ENCODE data around the gene MGP. TPM values are rescaled to one million over a fixed set of nuclear protein-coding genes. Genes with fewer than 3 reads are reported as not detected.

MGP gene
- total RNA-seq = 6.7 and 31.5 TPM in 2 replicates

GRCh38 chr12:14885718-14886221, at the start of gene MGP:
Gene MGP (minus strand): TSS chr12:14885854. CDS start chr12:14885791, 63 bp downstream.

DNA sequence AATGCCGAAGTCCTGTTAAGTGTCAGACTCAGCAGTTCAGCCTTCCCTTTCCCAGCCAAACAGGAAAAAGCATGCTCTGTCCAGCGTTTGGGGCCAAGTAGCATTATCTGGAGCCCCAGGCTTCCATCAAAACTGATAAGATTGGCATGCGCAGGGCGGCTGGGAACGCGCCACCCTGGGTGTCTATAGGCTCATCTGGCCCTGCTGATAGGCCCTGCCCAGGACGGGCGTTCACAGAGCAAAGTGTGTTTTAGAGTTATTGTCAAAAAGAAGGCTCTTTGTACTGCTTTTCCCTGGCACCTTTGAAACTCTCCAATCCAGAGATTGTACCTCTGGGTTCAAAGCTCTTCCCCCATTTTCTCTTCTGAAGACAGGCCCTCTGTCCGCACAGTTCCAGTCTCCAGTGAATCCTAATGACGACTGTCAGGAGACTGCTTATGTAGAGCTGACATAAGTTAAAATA, 42.2 kb downstream of the MGP start, which contains the start of gene ART4:
Gene ART4, minus strand, starts transcription at position 102 of the 463 bp plus-strand sequence. CDS start 413 bp downstream, outside the sequence.

Other genes starting within 250 kb of the MGP start
- gene GUCY2C, start 189.3 kb downstream of the MGP start, total RNA-seq = not detected in 2 replicates
- 8.6 and 12.2 TPM in 2 replicates for gene WBP11, start 82.4 kb downstream of the MGP start, total RNA-seq
- gene C12orf60, start 82.2 kb downstream of the MGP start, total RNA-seq = 1.0 and 1.2 TPM in 2 replicates
- gene SMCO3, start 71.7 kb downstream of the MGP start, total RNA-seq = 3.5 and 10.1 TPM in 2 replicates
- gene ART4, start 42.3 kb downstream of the MGP start, total RNA-seq = 2.6 and 6.5 TPM in 2 replicates
- gene ERP27, start 52.7 kb upstream of the MGP start, total RNA-seq = not detected in 2 replicates
- 7.1 and 22.5 TPM in 2 replicates for gene ARHGDIB, start 75.7 kb upstream of the MGP start, total RNA-seq
- not detected in 2 replicates for gene PDE6H, start 87.2 kb upstream of the MGP start, total RNA-seq